NCI-H146 (cell line): Measurements from ENCODE around the gene EPHA2.
"Not testable (repeated sequence)": the region's sequence is repeated elsewhere in the genome, so short reads cannot be mapped to it uniquely, and the experiment has no call there.

Experiments
- DNase-seq: peaks from one replicate; lab custom pipeline; 2025; lab: John Stamatoyannopoulos, UW

Gene EPHA2

GRCh38 chr1:16167331-16168143 lies 11.7 kb upstream of the EPHA2 start:
- peak; percentile 67 for DNase-seq

GRCh38 chr1:16166117-16166516 lies 10.2 kb upstream of the EPHA2 start:
- DNase-seq = no peak

- DNase-seq = no peak
Measured at GRCh38 chr1:16165548-16165947, 9.7 kb upstream of the EPHA2 start.

GRCh38 chr1:16165073-16165364 lies 9.2 kb upstream of the EPHA2 start:
- no peak for DNase-seq

- peak; percentile 93 for DNase-seq
Measured at GRCh38 chr1:16164213-16165072, 8.6 kb upstream of the EPHA2 start.

GRCh38 chr1:16163608-16164212 lies 7.8 kb upstream of the EPHA2 start:
- DNase-seq = not testable (repeated sequence)

GRCh38 chr1:16162163-16162822 lies 6.4 kb upstream of the EPHA2 start:
- DNase-seq = no peak

- DNase-seq = no peak
Measured at GRCh38 chr1:16161717-16162116, 5.8 kb upstream of the EPHA2 start.

- DNase-seq = no peak
Measured at GRCh38 chr1:16158993-16159831, 3.3 kb upstream of the EPHA2 start.

- no peak for DNase-seq
Measured at GRCh38 chr1:16158025-16158424, 2.2 kb upstream of the EPHA2 start.

GRCh38 chr1:16156848-16157495 lies 1.1 kb upstream of the EPHA2 start:
- DNase-seq = no peak

GRCh38 chr1:16153999-16154673 lies 1.7 kb downstream of the EPHA2 start:
- no peak for DNase-seq

- DNase-seq = no peak
Measured at GRCh38 chr1:16153096-16153998, 2.5 kb downstream of the EPHA2 start.

GRCh38 chr1:16152481-16153087 lies 3.3 kb downstream of the EPHA2 start:
- no peak for DNase-seq

GRCh38 chr1:16151995-16152384 lies 3.9 kb downstream of the EPHA2 start:
- DNase-seq = no peak

- DNase-seq = no peak
Measured at GRCh38 chr1:16151196-16151994, 4.5 kb downstream of the EPHA2 start.

- no peak for DNase-seq
Measured at GRCh38 chr1:16150508-16150907, 5.4 kb downstream of the EPHA2 start.
